Measurements from ENCODE around the gene LARP6.

DNA sequence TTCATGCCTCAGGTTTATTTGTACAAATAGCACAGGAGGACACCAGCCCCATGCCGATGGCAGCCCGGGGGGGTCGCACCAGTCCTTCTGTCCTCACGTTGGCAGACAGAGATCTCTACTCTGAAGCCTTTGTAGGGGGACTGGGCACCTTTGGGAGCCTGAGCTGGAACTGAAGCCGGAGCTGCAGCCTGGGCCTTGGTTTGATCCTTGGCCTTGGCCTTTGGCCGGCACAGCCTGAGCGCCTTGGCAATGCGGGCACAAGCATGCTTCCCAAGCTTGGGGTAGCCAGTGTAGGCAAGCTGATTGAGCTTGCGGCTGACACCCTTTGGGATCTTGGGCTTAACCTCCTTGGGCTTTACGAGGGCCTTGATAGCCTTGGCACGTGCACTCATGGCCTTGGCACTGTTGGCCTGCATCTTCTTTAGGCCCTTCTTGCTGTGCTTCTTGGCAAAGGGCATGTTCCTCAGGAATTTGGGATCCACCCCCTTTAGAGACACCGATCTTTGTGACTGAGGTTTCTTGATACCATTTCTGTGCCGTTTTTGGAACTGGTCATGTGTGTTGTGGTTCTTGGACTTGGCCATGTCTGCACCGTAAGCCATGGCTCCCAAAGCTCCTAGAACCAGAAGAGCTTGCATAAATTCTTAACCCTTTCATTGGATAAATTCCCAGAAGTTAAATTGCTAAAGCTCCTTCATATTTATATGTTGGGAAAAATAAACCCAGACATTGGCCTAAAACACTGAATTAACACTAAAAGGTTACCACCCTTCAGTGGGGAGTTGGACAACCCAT, 57.2 kb downstream of the LARP6 start:
- TF ChIP-seq, protein P1, sequence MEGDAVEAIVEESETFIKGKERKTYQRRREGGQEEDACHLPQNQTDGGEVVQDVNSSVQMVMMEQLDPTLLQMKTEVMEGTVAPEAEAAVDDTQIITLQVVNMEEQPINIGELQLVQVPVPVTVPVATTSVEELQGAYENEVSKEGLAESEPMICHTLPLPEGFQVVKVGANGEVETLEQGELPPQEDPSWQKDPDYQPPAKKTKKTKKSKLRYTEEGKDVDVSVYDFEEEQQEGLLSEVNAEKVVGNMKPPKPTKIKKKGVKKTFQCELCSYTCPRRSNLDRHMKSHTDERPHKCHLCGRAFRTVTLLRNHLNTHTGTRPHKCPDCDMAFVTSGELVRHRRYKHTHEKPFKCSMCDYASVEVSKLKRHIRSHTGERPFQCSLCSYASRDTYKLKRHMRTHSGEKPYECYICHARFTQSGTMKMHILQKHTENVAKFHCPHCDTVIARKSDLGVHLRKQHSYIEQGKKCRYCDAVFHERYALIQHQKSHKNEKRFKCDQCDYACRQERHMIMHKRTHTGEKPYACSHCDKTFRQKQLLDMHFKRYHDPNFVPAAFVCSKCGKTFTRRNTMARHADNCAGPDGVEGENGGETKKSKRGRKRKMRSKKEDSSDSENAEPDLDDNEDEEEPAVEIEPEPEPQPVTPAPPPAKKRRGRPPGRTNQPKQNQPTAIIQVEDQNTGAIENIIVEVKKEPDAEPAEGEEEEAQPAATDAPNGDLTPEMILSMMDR (IDR thresholded peaks at IDR 0.05) = no peak
- no peak for TF ChIP-seq POLR2A (IDR thresholded peaks at IDR 0.05)

Measured in heart left ventricle (tissue), 13 donors.